Measurements from ENCODE around the gene PDZD11. TPM values are rescaled to one million over a fixed set of nuclear protein-coding genes. Genes with fewer than 3 reads are reported as not detected.
A peak's percentile ranks its signal among the peaks of the same experiment; 100 is the strongest.

PDZD11 gene
- total RNA-seq, 1 experiment from 2014 or later: 45.0 TPM

- TF ChIP-seq CTCF (IDR thresholded peaks at IDR 0.05; ENCODE audit: insufficient read depth in 1 of 2, low read depth in 1 of 2, low read length in 1 of 2, severe bottlenecking in 1 of 2, unreplicated experiment in 1 of 2): no peak
- no peaks in the 10 kb centered on the region for H3K27me3 ChIP-seq (replicated peaks; ENCODE audit: control insufficient read depth, insufficient read depth, low read length)
- no TSS peak for BruUV-seq (replicated peaks)
- Mint-ChIP-seq H3K27ac (ENCODE audit: unreplicated experiment) (no peak overlapping the region), H3K27me3 (ENCODE audit: insufficient read depth, unreplicated experiment) (no peaks in the 10 kb centered on the region), H3K36me3 (ENCODE audit: insufficient read depth, unreplicated experiment) (no peaks in the 10 kb centered on the region), H3K9me3 (ENCODE audit: unreplicated experiment) (no peaks in the 10 kb centered on the region), H3K4me3 (ENCODE audit: unreplicated experiment) (peak overlapping the region; percentile 9), H3K4me1 (ENCODE audit: low read depth, unreplicated experiment) (peaks cover 32% of the 10 kb centered on the region)
- H3K9me3 ChIP-seq: no peaks in the 10 kb centered on the region
- CTCF ChIA-PET: no interaction called here
- POLR2A ChIA-PET: no interaction called here
- peak in 1 of 2 experiments; percentile 4 for DNase-seq
- intact Hi-C loops (cut with micrococcal nuclease; ENCODE audit: unreplicated experiment): no loop called here
- H3K36me3 ChIP-seq (ENCODE audit: control insufficient read depth, insufficient read depth, low read length): no peaks in the 10 kb centered on the region
- H3K4me1 ChIP-seq: peaks cover 17% of the 10 kb centered on the region
- H3K4me3 ChIP-seq (ENCODE audit: low read depth, low read length): no peak overlapping the region
Measured at GRCh38 chrX:70254909-70255308, 34.8 kb downstream of the PDZD11 start.

- H3K4me1 Mint-ChIP-seq (ENCODE audit: low read depth, unreplicated experiment): peaks cover 32% of the 10 kb centered on the region
- Histone ChIP-seq H3K4me1 (peaks cover 17% of the 10 kb centered on the region), H3K27me3 (replicated peaks; ENCODE audit: control insufficient read depth, insufficient read depth, low read length) (no peaks in the 10 kb centered on the region), H3K4me3 (ENCODE audit: low read depth, low read length) (no peak overlapping the region), H3K9me3 (no peaks in the 10 kb centered on the region), H3K36me3 (ENCODE audit: control insufficient read depth, insufficient read depth, low read length) (no peaks in the 10 kb centered on the region)
- DNase-seq: no peak
- H3K27me3 Mint-ChIP-seq (ENCODE audit: insufficient read depth, unreplicated experiment): no peaks in the 10 kb centered on the region
- no peaks in the 10 kb centered on the region for H3K9me3 Mint-ChIP-seq (ENCODE audit: unreplicated experiment)
- H3K27ac Mint-ChIP-seq (ENCODE audit: unreplicated experiment): no peak overlapping the region
- no peak for TF ChIP-seq CTCF (IDR thresholded peaks at IDR 0.05; ENCODE audit: insufficient read depth in 1 of 2, low read depth in 1 of 2, low read length in 1 of 2, severe bottlenecking in 1 of 2, unreplicated experiment in 1 of 2)
- intact Hi-C loops (cut with micrococcal nuclease; ENCODE audit: unreplicated experiment): no loop called here
- BruUV-seq (replicated peaks): no TSS peak
- no peak overlapping the region for H3K4me3 Mint-ChIP-seq (ENCODE audit: unreplicated experiment)
- H3K36me3 Mint-ChIP-seq (ENCODE audit: insufficient read depth, unreplicated experiment): no peaks in the 10 kb centered on the region
- ChIA-PET POLR2A (no interaction called here), CTCF (no interaction called here)
Measured at GRCh38 chrX:70254063-70254400, 35.7 kb downstream of the PDZD11 start.

GRCh38 chrX:70253377-70254062 lies 36.2 kb downstream of the PDZD11 start:
- Histone ChIP-seq H3K9me3 (no peaks in the 10 kb centered on the region), H3K4me3 (ENCODE audit: low read depth, low read length) (no peak overlapping the region), H3K4me1 (peaks cover 17% of the 10 kb centered on the region), H3K36me3 (ENCODE audit: control insufficient read depth, insufficient read depth, low read length) (no peaks in the 10 kb centered on the region), H3K27me3 (replicated peaks; ENCODE audit: control insufficient read depth, insufficient read depth, low read length) (no peaks in the 10 kb centered on the region)
- TF ChIP-seq CTCF (IDR thresholded peaks at IDR 0.05; ENCODE audit: insufficient read depth in 1 of 2, low read depth in 1 of 2, low read length in 1 of 2, severe bottlenecking in 1 of 2, unreplicated experiment in 1 of 2): no peak
- ChIA-PET CTCF (no interaction called here), POLR2A (interaction anchor here (0.5 kb wide), 1 partner anchor 1588 kb away, joined by 3 read pairs; no protein-coding TSS in a partner anchor)
- no peak overlapping the region for H3K4me3 Mint-ChIP-seq (ENCODE audit: unreplicated experiment)
- peaks cover 32% of the 10 kb centered on the region for H3K4me1 Mint-ChIP-seq (ENCODE audit: low read depth, unreplicated experiment)
- H3K9me3 Mint-ChIP-seq (ENCODE audit: unreplicated experiment): no peaks in the 10 kb centered on the region
- no peaks in the 10 kb centered on the region for H3K36me3 Mint-ChIP-seq (ENCODE audit: insufficient read depth, unreplicated experiment)
- H3K27ac Mint-ChIP-seq (ENCODE audit: unreplicated experiment): no peak overlapping the region
- intact Hi-C loops (cut with micrococcal nuclease; ENCODE audit: unreplicated experiment): no loop called here
- no peaks in the 10 kb centered on the region for H3K27me3 Mint-ChIP-seq (ENCODE audit: insufficient read depth, unreplicated experiment)
- no peak for DNase-seq
- BruUV-seq (replicated peaks): no TSS peak
